Kidney capillary endothelial cell (primary cell): Measurements from ENCODE around the gene ARSB.
"Not testable (repeated sequence)": the region's sequence is repeated elsewhere in the genome, so short reads cannot be mapped to it uniquely, and the experiment has no call there.

Experiments
- DNase-seq: peaks from one replicate; pipeline ENCODE4 v3.0.0-alpha.2; 2018; ENCODE audit warnings: low spot score

Gene ARSB

GRCh38 chr5:78930721-78931120, 54.4 kb downstream of the ARSB start:
- no peak for DNase-seq

DNA sequence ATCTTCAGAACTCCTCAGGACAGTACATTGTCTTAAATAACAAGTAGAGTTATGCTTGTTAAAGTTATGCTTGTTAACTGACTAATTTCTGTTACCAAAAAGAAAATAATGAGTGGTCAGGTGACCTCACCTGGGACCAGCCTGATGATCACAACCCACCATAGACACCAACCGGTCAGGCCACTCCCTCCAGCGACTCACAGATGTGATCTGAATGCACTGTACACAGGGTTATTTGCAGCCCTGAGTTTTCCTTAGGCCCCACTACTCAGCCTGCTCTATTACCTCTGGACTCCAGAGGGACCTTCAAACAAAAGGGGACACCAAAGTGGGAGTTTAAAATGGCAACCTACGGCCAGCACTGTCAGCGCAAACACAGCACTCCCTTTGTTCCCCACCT, 55.3 kb downstream of the ARSB start:
- no peak for DNase-seq

DNA sequence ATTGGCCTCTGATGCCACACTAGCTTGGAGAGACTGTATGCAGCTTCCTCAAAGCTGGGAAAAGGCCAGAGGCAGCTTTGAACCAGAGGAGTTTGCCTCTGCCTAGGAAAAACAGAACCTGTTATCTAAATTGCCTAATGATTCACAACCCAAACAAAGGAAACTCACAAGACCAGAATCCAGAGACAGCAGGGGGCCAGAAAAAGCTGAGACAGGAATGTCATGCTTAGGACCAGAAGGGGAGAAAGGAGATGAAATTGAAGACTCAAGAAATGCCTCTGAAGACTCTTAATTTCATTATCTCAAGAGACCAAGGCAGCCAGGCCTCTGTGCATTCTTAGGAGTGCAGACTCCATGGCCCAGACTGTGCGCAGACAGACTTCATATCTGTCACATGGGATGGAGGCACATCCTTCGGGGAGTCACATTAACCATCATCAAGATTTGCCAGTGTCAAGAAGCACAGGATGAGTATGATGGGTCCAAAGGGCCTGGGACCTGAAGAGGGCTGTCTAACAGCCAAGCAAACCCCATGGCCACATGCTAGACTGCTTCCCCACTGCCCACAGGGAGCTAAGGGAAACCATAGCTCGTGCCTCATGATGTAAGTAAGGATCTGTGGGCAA, 57.3 kb downstream of the ARSB start:
- DNase-seq: no peak

- no peak for DNase-seq
These were observed 58.9 kb downstream of the ARSB start for GRCh38 chr5:78926252-78926651.

DNA sequence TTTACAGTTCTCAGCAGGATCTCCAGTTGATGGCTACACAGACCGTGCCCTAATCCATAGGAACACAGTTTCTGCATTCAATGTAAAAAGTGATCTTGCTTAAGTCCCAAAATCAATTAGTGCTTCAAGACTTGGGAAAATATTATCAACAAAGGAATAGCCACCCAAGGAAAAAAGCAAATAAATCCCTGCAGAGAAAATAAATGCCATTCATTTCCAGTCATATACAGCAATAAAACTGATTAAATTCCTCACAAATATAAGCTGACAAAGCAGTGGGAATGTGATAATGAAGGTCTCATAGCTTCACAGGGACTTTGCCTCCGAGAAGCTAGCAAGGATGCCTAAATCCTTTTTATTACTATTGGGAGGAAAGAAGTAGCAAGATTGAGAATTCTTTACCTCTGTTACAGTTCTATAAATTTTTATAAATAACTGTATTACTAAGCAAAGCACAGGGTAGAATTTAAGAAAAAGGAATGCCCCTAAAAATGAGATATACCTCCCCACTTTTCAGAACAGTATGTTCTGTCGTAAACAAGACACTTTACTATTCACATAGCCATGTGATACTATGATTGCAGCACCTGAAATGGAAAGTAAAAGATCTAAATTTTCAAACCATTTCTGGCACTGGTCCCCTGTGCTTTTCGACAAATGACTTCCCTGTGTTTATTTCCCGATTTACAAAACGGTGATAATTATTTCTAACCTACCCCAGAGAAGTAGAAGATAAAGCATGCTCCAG, 59.8 kb downstream of the ARSB start:
- DNase-seq: no peak

- no peak for DNase-seq
These were observed 61.5 kb downstream of the ARSB start for GRCh38 chr5:78923622-78923970.

DNA sequence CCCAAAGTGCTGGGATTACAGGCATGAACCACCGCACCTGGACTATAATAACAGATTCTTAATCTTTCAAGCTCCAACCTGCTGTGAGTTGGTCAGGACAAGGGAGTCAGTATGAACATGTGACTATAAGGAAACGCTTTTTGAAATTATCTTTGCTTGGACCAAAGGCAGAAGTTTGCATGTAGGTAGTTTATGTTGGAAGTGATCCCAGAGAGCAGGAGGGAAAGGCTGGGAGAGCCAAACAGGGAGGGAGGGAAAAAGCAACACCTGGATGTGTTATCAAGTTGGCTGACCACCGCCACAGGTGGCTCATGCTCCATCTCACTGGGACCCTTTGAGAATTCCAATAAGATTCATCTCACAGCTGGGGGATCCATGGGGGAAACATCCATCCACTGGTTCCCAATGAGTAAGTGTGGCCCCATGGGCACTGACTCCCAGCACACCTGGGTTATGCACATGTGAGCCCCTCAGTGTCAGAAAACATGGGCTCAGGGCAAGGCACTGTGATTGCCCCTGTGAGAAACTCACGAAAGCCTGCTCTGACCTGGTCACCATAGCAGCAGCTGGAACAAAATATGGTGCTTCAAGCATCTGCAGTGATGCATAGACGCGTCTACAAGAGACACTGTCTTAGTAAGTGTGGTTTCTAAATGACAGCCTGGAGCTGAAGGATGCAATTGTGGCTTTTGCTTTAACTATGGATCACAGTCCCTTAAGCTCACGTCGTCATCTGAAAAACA, 62.1 kb downstream of the ARSB start:
- no peak for DNase-seq

DNA sequence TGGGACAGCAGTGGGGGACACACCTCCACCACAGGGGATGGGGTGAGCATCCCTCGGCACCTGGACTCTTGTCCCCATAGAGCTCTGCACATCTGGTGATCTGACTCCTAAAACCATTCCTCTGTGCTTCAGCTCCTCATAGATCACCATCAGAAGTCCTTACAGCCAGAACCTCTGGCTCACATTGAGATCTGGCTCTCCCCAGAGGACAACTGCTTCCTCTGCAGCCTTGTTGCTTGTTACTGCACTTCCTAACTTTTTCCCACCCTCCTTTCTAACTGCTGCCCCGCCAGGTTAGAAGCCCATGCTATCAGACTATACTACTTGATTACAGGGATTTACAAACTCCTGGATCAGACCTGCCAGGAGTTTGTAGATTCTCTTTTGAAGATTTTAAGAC, 64.5 kb downstream of the ARSB start:
- DNase-seq: no peak

- DNase-seq: no peak
These were observed 65.3 kb downstream of the ARSB start for GRCh38 chr5:78919796-78920195.

DNA sequence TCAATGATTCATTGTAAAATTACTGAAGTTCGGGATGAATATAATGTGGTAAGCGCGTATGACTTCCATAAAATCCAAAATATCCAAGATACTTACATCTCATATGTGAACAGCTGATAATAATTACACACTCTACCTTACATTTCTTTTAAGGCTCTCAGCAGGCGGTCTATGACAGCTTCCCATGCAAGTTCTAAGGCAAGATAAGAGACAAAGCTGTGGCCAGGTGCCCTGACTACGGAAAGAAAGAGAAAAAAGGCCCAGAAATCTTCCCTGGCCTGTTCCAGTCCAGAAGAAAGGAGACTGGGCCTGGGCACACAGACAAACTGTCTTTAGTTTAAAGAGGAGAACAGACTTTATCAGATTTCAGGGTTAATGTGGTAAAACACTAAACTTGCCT, 69.1 kb downstream of the ARSB start:
- no peak for DNase-seq

DNA sequence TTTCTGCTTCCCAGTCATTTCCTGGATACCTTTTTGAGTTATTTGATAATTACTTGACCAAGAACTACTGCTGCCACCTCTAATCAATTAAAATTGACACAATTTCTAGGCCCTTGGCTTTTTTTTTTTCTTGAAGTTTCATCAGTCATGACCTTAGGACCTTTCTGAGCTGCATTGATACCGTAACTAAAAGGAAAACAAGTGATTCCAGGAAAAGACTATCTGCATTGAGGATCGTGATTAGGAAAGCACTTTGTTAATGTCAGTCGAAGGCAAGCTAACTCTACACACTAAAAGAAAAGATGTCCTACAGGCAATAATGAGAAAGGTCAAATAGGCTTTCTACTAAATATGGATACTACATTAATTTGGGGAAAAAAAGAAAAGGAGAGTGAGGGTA, 69.9 kb downstream of the ARSB start:
- no peak for DNase-seq

GRCh38 chr5:78912811-78913210, 72.3 kb downstream of the ARSB start:
- no peak for DNase-seq

- no peak for DNase-seq
These were observed 72.9 kb downstream of the ARSB start for GRCh38 chr5:78912085-78912771.

DNA sequence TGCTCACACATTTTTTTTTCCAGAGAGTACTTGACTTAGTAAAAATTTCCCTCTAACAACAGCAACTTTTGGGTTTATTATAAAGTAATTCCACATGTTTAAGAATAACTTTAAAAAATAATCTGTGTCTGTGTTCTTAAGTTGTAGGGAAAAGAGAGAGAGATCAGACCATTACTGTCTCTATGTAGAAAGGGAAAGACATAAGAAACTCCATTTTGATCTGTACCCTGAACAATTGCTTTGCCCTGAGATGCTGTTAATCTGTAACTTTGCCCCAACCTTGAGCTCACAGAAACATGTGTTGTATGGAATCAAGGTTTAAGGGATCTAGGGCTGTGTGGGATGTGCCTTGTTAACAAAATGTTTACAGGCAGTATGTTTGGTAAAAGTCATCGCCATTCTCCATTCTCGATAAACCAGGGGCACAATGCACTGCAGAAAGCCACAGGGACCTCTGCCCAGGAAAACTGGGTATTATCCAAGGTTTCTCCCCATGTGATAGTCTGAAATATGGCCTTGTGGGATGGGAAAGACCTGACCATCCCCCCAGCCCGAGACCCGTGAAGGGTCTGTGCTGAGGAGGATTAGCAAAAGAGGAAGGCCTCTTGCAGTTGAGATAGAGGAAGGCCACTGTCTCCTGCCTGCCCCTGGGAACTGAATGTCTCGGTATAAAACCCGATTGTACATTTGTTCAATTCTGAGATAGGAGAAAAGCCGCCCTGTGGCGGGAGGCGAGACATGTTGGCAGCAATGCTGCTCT, 75.7 kb downstream of the ARSB start:
- DNase-seq: not testable (repeated sequence)

DNA sequence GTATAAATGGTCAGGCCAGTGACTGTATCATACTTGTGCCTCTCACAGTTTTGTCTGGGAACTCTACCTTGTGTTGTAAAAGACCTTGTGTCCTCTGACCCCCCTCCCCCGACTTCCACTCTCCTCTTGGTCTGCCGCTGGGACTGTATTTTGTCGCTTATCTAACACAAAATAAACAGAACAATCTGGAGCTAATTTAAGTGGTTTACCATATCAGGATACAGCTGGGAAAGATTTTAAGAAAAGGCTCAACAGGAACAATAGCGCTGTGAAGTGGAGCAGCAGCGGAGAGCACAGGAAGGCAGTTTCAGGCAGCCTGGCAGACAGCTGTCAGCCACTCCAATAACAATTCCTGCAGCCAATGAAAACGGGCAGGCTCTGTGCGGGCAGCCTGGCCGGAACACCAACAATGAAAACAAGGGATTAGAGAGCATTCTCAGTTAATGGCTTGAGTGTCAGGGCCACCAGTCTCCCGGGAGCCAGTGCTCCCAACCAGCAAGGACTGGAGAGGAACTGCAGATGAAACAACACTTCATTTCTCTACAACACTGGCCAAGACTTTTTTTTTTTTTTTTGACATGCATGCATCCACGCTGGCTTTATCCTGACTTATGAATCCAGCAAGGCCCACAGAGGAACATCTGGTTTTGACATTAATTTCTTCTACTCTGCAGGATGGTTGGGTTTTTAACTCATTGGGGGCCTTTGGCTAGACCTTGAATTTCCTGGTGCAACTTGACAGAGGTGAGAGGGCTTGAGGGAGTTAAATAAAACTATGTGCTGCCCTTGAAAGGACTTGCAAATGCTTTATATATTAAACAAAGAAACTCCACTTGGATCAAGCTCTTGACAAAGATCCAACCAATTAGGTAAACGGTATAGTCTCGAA, 76.7 kb downstream of the ARSB start:
- peak; percentile 69 for DNase-seq

GRCh38 chr5:78907255-78907891, 77.7 kb downstream of the ARSB start:
- DNase-seq: no peak

- DNase-seq: no peak
These were observed 79.8 kb downstream of the ARSB start for GRCh38 chr5:78905084-78905938.

DNA sequence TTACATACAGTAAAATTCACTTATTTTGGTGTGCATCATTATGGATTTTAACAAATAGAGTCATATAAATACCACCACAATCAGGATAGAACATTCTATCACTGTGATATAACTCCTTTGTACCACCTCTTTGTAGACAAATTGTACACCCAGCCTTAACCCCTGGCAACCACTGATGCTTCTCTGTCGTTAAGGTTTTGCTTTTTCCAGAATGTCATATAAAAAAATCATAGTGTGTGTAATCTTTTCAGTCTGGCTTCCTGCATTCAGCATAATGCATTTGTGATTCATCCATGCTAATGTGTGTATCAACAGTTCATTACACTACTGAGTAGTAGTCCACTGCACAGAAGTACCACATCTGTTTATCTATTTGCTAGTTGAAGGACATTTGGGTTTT, 81.2 kb downstream of the ARSB start:
- DNase-seq: no peak

DNA sequence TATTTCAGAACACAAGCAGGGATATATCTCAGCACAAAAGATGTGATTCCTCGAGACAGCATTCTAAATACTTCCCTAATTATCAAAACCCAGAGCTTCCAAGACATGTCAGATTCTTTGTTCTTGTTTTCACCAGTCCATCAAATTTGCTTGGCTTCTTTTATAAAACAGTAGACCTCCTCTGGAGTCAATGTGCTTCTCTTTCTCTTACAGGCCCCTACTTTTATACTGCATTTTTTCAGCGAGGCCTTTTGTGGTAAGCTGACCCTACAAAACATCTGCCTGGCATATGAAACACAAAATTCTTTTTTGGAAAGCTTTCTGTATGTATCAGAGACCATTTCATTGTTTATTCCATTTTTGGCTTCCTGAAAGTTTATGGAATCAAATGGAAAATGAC, 81.8 kb downstream of the ARSB start:
- DNase-seq: no peak
